Stimulated activated naive B cell treated with anti-CD40 and anti-IgM and Interleukin-4, amounts not matched to agents 10 μg/mL and 1 μg/mL and 100 μg/mL, for 72 hours (primary cell): ENCODE data around the gene SLC25A40.

ENCODE experiments used
- ATAC-seq, 2 donors: fragments of 150-1000 bp; cut with Tn5 transposase; replicated peaks; 2 replicates each; pipeline ENCODE4 v1.10.0; 2021; ENCODE audit warnings: moderate library complexity in 1 of 2
- DNase-seq: peaks from one replicate; pipeline ENCODE4 v3.0.0; 2021
- H3K27ac Mint-ChIP-seq: one replicate; pipeline ENCODE4 v1.8.0; 2022; ENCODE audit warnings: mild to moderate bottlenecking, mixed read lengths
- H3K27me3 Mint-ChIP-seq, 2 donors: one replicate each; pipeline ENCODE4 v1.8.0; 2022; ENCODE audit warnings: mixed read lengths in 2 of 2
- H3K36me3 Mint-ChIP-seq, 2 donors: one replicate each; pipeline ENCODE4 v1.8.0; 2022; ENCODE audit warnings: mixed read lengths in 2 of 2, mild to moderate bottlenecking in 1 of 2
- H3K4me1 Mint-ChIP-seq, 2 donors: one replicate each; pipeline ENCODE4 v1.8.0; 2022; ENCODE audit warnings: mixed read lengths in 2 of 2, mild to moderate bottlenecking in 1 of 2
- H3K4me3 Mint-ChIP-seq, 2 donors: one replicate each; pipeline ENCODE4 v1.8.0; 2022; ENCODE audit warnings: mild to moderate bottlenecking in 2 of 2, mixed read lengths in 2 of 2, moderate library complexity in 1 of 2
- H3K9me3 Mint-ChIP-seq, 2 donors: one replicate each; pipeline ENCODE4 v1.8.0; 2022; ENCODE audit warnings: mixed read lengths in 2 of 2, mild to moderate bottlenecking in 1 of 2

Gene SLC25A40

GRCh38 chr7:87785368-87785995 is 90.7 kb downstream of the SLC25A40 start:
- Mint-ChIP-seq H3K9me3 (peaks cover 0 to 6% of the 10 kb centered on the region in 2 donors), H3K4me1 (no peaks in the 10 kb centered on the region), H3K4me3 (no peak overlapping the region), H3K27ac (no peak overlapping the region), H3K27me3 (peaks cover 18 to 21% of the 10 kb centered on the region in 2 donors), H3K36me3 (no peaks in the 10 kb centered on the region)
- no peak for ATAC-seq
- DNase-seq = no peak

GRCh38 chr7:87784424-87784823 is 91.7 kb downstream of the SLC25A40 start:
- H3K4me1 Mint-ChIP-seq = no peaks in the 10 kb centered on the region
- DNase-seq = no peak
- H3K27me3 Mint-ChIP-seq = peaks cover 16 to 17% of the 10 kb centered on the region in 2 donors
- no peak overlapping the region for H3K27ac Mint-ChIP-seq
- peaks cover 0 to 10% of the 10 kb centered on the region in 2 donors for H3K9me3 Mint-ChIP-seq
- H3K4me3 Mint-ChIP-seq = no peak overlapping the region
- no peak for ATAC-seq
- H3K36me3 Mint-ChIP-seq = no peaks in the 10 kb centered on the region
